ENCODE results near the gene CGB1.
A peak's percentile ranks its signal among the peaks of the same experiment; 100 is the strongest.
"Not testable (repeated sequence)": the region's sequence is repeated elsewhere in the genome, so short reads cannot be mapped to it uniquely, and the experiment has no call there.

The CGB1 gene

DNA sequence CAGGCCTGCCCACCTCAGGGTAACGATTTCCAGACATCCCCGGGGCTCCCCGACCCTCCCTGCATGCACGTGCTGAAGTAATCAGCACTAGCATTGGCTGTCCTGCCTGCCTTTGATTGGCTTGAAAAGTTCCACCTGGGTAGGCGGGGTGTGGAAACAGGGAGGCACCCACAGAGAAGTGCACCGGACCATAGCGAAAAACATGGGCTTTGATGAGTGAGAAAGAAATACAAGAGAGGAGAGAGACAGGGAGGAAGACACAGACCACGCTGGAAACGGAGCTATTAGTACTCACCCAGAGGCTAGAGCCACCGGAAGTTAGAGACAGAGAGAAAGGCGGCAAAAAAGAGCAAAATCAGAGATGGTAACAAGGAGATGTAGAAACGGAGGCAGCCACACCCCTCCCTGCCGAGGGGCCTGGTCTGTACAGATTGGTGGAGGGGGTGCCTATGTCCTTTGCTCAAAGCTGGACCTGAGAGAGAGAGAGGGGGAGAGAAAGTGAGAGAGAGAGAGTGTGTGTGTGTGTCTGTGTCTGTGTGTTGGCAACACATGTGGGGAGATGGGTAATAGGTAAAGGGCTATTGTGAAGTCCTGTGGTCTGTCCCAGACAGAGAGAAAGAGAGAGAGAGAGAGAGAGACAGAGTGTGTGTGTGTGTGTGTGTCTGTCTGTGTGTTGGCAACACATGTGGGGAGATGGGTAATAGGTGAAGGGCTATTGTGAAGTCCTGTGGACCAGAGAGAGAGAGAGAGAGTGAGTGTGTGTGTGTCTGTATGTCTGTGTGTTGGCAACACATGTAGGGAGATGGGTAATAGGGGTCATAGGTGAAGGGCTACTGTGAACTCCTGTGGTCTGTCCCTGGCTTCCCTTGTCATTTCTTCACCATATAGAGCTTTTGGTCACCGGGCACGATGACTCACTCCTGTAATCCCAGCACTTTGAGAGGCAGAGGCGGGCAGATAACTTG, 15.5 kb downstream of the CGB1 start:
- DNase-seq = no peak

DNA sequence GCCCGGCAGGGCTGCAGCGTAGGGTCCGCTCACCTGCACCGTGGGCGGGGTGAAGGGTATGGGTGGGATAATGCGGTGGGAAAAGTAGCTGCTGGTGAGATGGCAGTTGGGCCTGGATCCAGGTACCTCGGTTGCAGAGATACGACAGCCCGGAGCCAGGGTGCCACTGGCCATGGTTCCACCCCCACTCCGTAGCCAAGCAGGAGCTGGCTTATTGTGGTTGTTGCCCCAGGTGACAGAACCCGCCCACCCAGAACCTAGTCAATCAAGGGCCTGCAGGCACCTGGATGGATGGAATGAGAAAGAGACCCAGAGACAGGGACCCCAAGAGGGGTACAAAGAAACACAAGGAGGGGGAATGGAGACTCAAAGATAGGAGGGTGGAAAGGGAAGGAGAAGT, 16.4 kb downstream of the CGB1 start:
- no peak for DNase-seq

DNA sequence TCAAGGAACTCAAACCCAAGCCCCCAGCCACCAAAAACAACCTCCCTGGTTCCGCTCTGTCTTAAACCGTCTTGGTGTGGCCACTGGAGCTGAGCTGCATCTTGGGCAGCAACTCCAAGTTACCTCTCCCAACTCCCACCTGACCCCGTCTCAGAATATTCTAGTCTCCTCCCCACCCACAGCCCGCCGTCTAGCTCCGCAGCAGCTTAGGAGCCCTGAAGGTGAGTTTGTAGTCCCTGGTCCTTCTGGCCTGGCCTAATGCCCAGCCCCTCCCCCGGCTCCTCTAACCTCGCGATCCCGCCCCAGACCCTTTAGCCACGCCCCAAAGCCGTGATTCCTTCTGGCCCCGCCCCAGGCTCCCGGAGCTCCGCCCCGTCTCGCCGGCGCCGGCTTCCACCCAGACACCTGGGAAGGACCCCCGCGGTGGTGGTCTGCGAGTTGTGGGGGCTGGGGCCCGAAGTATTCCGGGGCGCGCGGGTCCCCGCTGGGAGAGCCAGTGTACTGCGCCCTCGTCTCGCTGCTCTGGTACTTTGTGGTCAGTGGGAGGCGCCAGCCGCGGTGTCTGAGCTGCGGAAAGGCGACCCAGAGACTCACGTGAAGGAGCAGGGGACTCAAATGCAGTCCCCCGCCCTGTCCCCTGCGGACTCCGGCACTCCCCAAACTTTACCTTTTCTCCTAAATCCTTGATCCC, 17.3 kb downstream of the CGB1 start:
- DNase-seq = peak; percentile 26

GRCh38 chr19:49018388-49019241, 18.1 kb downstream of the CGB1 start:
- DNase-seq = not testable (repeated sequence)

DNA sequence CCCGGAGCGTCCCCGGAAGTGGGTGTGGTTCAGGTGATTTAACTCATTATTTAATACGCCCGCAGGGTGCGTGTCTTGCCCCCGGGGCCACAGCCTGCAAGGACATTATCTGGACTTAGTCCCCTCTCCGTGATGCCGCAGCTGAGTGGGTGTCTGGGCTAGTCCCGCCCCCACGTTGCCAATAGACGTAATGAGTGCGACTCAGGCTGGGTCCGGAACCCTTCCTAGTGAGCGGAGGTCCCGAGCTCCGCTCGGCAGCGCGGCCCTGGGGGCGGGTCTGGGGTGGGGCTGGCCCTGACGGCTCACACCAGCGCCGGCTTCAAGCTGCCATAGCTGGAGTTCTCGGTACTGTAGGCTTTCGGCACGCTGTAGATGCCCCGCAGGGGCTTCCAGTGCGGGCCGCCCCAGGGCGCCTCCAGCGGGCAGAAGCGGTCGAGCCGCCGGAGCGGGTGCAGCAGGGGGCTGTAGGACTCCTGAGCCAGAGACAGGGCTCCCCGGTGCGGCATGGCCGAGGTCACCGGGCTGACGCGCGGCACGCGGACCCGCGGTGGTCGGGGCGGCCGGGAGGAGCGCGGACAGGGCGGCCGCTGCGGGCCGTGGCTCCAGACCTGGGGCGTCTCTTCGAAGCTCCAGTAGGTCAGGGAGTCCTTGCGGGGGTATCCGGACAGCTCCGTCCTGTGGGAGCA, 18.9 kb downstream of the CGB1 start:
- no peak for DNase-seq

GRCh38 chr19:49017041-49017665, 19.5 kb downstream of the CGB1 start, which contains the start of gene LHB:
TSS of gene LHB (minus strand) at chr19:49017091. CDS start at chr19:49017081, 10 bp downstream.
- no peak for DNase-seq

GRCh38 chr19:49016067-49016839, 20.4 kb downstream of the CGB1 start:
- no peak for DNase-seq

DNA sequence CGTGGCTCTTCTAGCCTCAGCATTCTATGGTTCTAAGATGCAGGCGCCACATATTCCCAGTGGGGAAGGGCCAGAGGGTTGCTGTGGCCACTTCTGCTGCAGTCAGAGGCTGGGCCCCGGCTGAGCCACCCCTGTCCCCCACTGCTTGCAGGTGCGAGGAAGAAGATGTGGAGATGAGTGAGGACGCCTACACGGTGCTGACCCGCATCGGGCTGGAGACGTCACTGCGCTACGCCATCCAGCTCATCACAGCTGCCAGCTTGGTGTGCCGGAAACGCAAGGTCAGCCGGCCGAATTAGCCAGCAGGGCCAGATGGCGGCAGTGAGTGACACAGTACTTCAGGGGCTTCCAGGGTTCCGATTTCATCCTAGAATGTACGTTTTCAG, 21.8 kb downstream of the CGB1 start:
- DNase-seq = no peak

- no peak for DNase-seq
Measured at GRCh38 chr19:49014123-49014869, 22.4 kb downstream of the CGB1 start.

DNA sequence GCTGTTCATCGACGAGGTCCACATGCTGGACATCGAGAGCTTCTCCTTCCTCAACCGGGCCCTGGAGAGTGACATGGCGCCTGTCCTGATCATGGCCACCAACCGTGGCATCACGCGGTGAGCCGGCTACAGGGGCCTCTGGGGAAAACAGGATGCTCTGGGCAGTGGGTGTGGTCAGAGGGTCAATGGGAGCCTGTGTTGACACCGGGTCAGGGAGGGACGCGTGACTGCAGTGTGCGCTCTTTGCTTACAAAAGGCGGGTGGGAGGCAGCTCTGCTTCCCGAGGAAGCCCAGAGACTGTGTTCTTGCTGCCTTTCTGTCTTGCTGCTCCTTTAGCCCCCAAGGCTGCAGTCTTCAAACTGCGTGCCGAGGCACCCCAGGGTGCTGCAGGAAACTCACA, 25.5 kb downstream of the CGB1 start:
- no peak for DNase-seq

DNA sequence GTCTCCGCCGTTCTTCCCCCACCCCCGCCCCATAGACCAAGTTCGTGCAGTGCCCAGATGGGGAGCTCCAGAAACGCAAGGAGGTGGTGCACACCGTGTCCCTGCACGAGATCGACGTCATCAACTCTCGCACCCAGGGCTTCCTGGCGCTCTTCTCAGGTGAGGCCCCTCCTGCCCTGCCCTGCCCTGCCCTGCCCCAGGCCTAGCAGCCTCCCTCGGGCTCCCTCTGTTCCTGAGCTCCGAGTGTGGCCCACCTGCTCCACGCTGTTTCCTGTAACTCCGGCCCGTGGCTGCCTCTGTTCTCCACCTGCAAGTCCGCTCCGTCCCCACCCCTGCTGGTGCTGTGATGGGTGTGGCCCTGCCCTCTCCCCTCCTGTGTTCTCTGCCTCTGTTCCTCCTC, 26.2 kb downstream of the CGB1 start:
- DNase-seq = no peak

DNA sequence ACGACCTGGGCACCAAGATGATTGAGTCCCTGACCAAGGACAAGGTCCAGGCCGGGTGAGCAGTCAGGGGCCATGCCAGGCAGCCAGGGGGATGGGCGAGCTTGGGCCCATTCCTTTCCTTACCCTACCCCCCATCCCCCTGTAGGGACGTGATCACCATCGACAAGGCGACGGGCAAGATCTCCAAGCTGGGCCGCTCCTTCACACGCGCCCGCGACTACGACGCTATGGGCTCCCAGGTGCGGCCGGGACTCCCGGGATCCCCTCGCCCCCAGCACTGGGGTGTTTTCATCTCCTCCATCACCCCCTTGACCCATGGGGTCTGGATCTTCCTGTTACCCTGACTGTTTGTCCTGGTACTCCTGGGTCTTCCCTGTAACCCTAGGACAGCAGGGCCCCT, 26.9 kb downstream of the CGB1 start:
- no peak for DNase-seq

GRCh38 chr19:49006905-49007304, 29.8 kb downstream of the CGB1 start:
- DNase-seq = no peak

DNA sequence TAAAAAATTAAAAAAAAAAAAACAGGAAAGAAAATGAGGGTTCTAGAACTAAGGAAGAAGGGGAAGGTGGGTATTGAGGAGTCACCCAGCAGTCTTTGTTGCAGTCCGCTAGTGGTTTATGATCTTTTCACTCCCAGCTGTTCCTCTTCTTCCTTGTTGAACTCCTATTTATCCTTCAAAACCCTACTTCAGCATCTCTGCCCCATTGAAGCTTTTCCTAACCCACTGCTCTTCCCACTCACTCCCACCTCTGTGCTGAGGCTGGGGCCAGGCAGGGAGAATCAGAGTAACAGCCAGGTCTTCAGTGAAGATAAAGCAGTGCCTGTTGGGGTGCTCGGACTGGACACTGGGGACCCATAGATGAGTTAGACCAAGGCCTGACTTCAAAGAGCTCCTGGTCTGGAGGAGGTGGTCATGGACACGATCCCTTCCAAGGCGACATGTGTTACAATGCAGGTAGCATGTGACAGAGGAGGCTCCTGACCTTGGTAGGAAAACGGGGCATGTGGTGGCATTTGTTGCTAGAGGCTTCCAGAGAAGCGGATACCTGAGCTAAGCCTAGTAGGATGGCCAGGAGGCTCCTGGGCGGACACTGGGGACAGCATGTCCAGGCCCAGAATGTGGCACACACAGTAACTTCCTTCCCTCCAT, 31.6 kb downstream of the CGB1 start:
- no peak for DNase-seq

GRCh38 chr19:49004133-49004532, 32.6 kb downstream of the CGB1 start:
- no peak for DNase-seq

GRCh38 chr19:48999481-49000325, 37.0 kb downstream of the CGB1 start:
- no peak for DNase-seq

GRCh38 chr19:48997972-48998371, 38.7 kb downstream of the CGB1 start:
- DNase-seq = no peak

DNA sequence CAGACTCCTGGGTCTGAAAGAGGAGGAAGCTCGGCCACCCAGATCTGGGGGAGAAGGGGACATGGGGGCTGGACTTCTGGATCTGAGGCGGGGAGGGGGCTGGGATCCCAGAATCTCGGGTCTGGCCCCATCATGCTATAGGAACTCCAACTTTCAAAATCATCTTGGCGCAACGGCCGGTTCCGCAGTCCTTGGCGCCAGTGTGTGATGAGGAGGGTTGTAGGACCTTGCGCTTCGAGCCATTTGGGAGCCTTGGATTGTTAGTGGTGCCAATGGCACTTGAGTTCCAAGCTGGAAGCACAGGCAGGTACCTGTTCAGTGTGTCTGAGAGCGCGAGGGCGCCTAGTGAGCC, 42.7 kb downstream of the CGB1 start:
- no peak for DNase-seq

Measured in NCI-H187 treated with DMSO at 0.1 percent for 48 hours (cell line).